Measurements from ENCODE around the gene FLVCR2.

DNA sequence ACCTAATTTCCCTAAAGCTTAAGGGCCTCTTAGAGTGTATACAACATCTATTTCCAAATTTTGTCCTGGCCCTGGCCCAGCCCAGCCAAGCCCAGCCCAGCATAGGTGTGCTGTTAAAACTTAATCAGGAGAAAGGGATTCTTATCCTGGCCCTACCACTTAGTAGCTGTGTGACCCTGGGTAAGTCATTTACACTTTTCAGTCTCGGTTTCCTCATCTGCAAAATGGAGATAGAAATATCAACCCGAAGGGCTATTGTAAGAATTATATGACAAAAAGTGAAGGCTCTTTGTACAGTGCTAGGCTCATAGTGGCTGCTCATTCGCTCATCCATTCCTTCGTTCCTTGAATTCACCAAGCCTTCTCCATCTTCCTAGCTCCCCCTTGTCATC, 81.8 kb downstream of the FLVCR2 start:
- TF ChIP-seq, protein P1, sequence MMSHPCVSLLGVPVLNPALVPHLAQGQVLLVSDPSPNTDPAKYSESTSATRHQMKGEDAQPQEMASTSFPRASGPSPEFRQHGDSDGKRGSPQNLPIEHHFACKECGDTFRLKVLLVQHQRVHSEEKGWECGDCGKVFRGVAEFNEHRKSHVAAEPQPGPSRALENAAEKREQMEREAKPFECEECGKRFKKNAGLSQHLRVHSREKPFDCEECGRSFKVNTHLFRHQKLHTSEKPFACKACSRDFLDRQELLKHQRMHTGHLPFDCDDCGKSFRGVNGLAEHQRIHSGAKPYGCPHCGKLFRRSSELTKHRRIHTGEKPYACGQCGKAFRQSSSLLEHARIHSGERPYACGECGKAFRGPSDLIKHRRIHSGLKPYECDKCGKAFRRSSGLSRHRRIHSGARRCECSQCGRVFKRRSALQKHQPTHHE (CRISPR knock-in tag; IDR thresholded peaks at IDR 0.05; ENCODE audit: borderline replicate concordance): no peak
- TF ChIP-seq DPF2 (CRISPR knock-in tag; IDR thresholded peaks at IDR 0.05; ENCODE audit: borderline replicate concordance, low read depth) (no peak), NBN (conservative IDR thresholded peaks at IDR 0.05) (no peak), POLR2A (IDR thresholded peaks at IDR 0.05; ENCODE audit: insufficient read depth in 1 of 2, low read depth in 2 of 2, low read length in 2 of 2) (no peak), NFE2L2 (IDR thresholded peaks at IDR 0.05; ENCODE audit: low read length) (no peak), TAF1 (CRISPR knock-in tag; IDR thresholded peaks at IDR 0.05) (no peak), CREM (IDR thresholded peaks at IDR 0.05) (no peak), CREM (CRISPR knock-in tag; IDR thresholded peaks at IDR 0.05) (no peak)
- TF ChIP-seq, protein P2, sequence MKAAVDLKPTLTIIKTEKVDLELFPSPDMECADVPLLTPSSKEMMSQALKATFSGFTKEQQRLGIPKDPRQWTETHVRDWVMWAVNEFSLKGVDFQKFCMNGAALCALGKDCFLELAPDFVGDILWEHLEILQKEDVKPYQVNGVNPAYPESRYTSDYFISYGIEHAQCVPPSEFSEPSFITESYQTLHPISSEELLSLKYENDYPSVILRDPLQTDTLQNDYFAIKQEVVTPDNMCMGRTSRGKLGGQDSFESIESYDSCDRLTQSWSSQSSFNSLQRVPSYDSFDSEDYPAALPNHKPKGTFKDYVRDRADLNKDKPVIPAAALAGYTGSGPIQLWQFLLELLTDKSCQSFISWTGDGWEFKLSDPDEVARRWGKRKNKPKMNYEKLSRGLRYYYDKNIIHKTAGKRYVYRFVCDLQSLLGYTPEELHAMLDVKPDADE (CRISPR knock-in tag; IDR thresholded peaks at IDR 0.05): no peak
- TF ChIP-seq, protein P3, sequence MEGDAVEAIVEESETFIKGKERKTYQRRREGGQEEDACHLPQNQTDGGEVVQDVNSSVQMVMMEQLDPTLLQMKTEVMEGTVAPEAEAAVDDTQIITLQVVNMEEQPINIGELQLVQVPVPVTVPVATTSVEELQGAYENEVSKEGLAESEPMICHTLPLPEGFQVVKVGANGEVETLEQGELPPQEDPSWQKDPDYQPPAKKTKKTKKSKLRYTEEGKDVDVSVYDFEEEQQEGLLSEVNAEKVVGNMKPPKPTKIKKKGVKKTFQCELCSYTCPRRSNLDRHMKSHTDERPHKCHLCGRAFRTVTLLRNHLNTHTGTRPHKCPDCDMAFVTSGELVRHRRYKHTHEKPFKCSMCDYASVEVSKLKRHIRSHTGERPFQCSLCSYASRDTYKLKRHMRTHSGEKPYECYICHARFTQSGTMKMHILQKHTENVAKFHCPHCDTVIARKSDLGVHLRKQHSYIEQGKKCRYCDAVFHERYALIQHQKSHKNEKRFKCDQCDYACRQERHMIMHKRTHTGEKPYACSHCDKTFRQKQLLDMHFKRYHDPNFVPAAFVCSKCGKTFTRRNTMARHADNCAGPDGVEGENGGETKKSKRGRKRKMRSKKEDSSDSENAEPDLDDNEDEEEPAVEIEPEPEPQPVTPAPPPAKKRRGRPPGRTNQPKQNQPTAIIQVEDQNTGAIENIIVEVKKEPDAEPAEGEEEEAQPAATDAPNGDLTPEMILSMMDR (CRISPR knock-in tag; IDR thresholded peaks at IDR 0.05): no peak

Measured in HepG2 (cell line).